CD4-positive, alpha-beta T cell (primary cell): ENCODE results near the gene SNTB2. TPM values are rescaled to one million over a fixed set of nuclear protein-coding genes. Genes with fewer than 3 reads are reported as not detected.

Experiments
- ATAC-seq: fragments of 200-7000 bp; cut with Tn5 transposase; one replicate; pipeline ENCODE4 v1.10.0; 2022; ENCODE audit warnings: mild to moderate bottlenecking; ENCODE audit not compliant: poor library complexity
- CTCF ChIA-PET: fragments of 350-600 bp; sonication (Branson Sonifier 250); formaldehyde crosslinking; loops from one replicate; lab custom pipeline; 2021; ENCODE audit warnings: antibody characterized with exemption, inconsistent platforms; lab: Charles Lee
- POLR2A ChIA-PET: fragments of 350-600 bp; sonication (Branson Sonifier 250); formaldehyde crosslinking; loops from one replicate; lab custom pipeline; 2021; ENCODE audit warnings: antibody characterized with exemption, inconsistent platforms; lab: Charles Lee
- DNase-seq, 14 experiments: peaks; one replicate each; pipeline ENCODE4 v3.0.0-alpha.2; 2013 to 2020; ENCODE audit warnings: mixed read lengths in 2 of 14
- H3K27ac ChIP-seq, 2 donors: one replicate each; pipeline versions ENCODE4 v1.5.1 to v1.7.0; 2013; ENCODE audit warnings: low read length in 2 of 2, low read depth in 1 of 2, mild to moderate bottlenecking in 1 of 2
- H3K27me3 ChIP-seq, 2 experiments: 1 replicate in 1 of 2; 2 replicates in 1 of 2; pipeline versions ENCODE4 v1.6.1 to v1.7.0; 2013; ENCODE audit warnings: low read length in 2 of 2, control low read depth in 1 of 2, mild to moderate bottlenecking in 1 of 2, moderate library complexity in 1 of 2; ENCODE audit not compliant: insufficient read depth in 2 of 2, control insufficient read depth in 1 of 2
- H3K36me3 ChIP-seq: one replicate; pipeline ENCODE4 v1.6.1; 2013; ENCODE audit warnings: low read length, control low read depth; ENCODE audit not compliant: insufficient read depth
- H3K4me1 ChIP-seq: one replicate; pipeline ENCODE4 v1.6.1; 2013; ENCODE audit warnings: low read length, control low read depth; ENCODE audit not compliant: insufficient read depth
- H3K4me3 ChIP-seq: one replicate; pipeline ENCODE4 v1.5.1; 2013; ENCODE audit warnings: mild to moderate bottlenecking, low read length, moderate library complexity
- H3K9me3 ChIP-seq, 2 experiments: 1 replicate in 1 of 2; 2 replicates in 1 of 2; pipeline versions ENCODE4 v1.6.1 to v1.7.0; 2013; ENCODE audit warnings: low read length in 2 of 2, mild to moderate bottlenecking in 2 of 2, control low read depth in 1 of 2, moderate library complexity in 1 of 2; ENCODE audit not compliant: control insufficient read depth in 1 of 2, insufficient read depth in 1 of 2
- H3K27ac Mint-ChIP-seq: one replicate; pipeline ENCODE4 v1.8.0; 2020; ENCODE audit warnings: mixed read lengths
- H3K27me3 Mint-ChIP-seq: one replicate; pipeline ENCODE4 v1.8.0; 2021; ENCODE audit warnings: mixed read lengths
- H3K36me3 Mint-ChIP-seq: one replicate; pipeline ENCODE4 v1.8.0; 2021; ENCODE audit warnings: low read depth, mixed read lengths
- H3K4me1 Mint-ChIP-seq: one replicate; pipeline ENCODE4 v1.8.0; 2021; ENCODE audit warnings: low read depth, mixed read lengths
- H3K4me3 Mint-ChIP-seq: one replicate; pipeline ENCODE4 v1.8.0; 2020; ENCODE audit warnings: mild to moderate bottlenecking, mixed read lengths
- H3K9me3 Mint-ChIP-seq: one replicate; pipeline ENCODE4 v1.8.0; 2020; ENCODE audit warnings: mixed read lengths
- CTCF ChIP-seq: fragments of 200-600 bp; IDR thresholded peaks from one replicate; pipeline ENCODE4 v1.8.0; 2022; ENCODE audit warnings: antibody characterized with exemption, mild to moderate bottlenecking
- intact Hi-C, 2 experiments: fragments of 100-400 bp; cut with DNase I in 1 of 2; cut with micrococcal nuclease in 1 of 2; formaldehyde crosslinking; loops; one replicate each; pipeline versions ENCODE4 v1.15.1 to v1.9.0; 2023 to 2025; cut with DNase I, micrococcal nuclease
- total RNA-seq, 174 experiments: library from RNA in 2 of 174; stranded (reverse) in 2 of 174; gene quantifications; one replicate each; pipeline ENCODE4 v1.2.3 and lab custom pipeline; 2021 to 2026

Gene SNTB2
- total RNA-seq, 2 experiments from 2014 or later = 10.1 to 11.4 TPM

- H3K27me3 Mint-ChIP-seq = no peaks in the 10 kb centered on the region
- no peak overlapping the region for H3K27ac ChIP-seq
- ChIA-PET POLR2A (no interaction called here), CTCF (no interaction called here)
- intact Hi-C loops = no loop called here
- no peak overlapping the region for H3K27ac Mint-ChIP-seq
- no peaks in the 10 kb centered on the region for H3K9me3 ChIP-seq
- no peaks in the 10 kb centered on the region for H3K27me3 ChIP-seq
- no peak for DNase-seq
- H3K9me3 Mint-ChIP-seq = no peaks in the 10 kb centered on the region
- no peak overlapping the region for H3K4me3 ChIP-seq
- no peak for TF ChIP-seq CTCF
- H3K36me3 Mint-ChIP-seq = peaks cover 81% of the 10 kb centered on the region
- H3K4me1 Mint-ChIP-seq = peaks cover 1% of the 10 kb centered on the region
- H3K4me1 ChIP-seq = peaks cover 1% of the 10 kb centered on the region
- no peak overlapping the region for H3K4me3 Mint-ChIP-seq
- peaks cover 92% of the 10 kb centered on the region for H3K36me3 ChIP-seq
- ATAC-seq = no peak
Measured at GRCh38 chr16:69320740-69321073, 133.7 kb downstream of the SNTB2 start.

GRCh38 chr16:69321080-69321479, 134.1 kb downstream of the SNTB2 start:
- Mint-ChIP-seq H3K27ac (no peak overlapping the region), H3K36me3 (peaks cover 81% of the 10 kb centered on the region), H3K27me3 (no peaks in the 10 kb centered on the region), H3K9me3 (no peaks in the 10 kb centered on the region), H3K4me3 (no peak overlapping the region), H3K4me1 (peaks cover 5% of the 10 kb centered on the region)
- DNase-seq (no peak), ATAC-seq (no peak)
- no peaks in the 10 kb centered on the region for H3K27me3 ChIP-seq
- H3K9me3 ChIP-seq = no peaks in the 10 kb centered on the region
- POLR2A ChIA-PET = no interaction called here
- no peak overlapping the region for H3K27ac ChIP-seq
- no peak overlapping the region for H3K4me3 ChIP-seq
- H3K36me3 ChIP-seq = peaks cover 92% of the 10 kb centered on the region
- TF ChIP-seq CTCF = no peak
- CTCF ChIA-PET = no interaction called here
- H3K4me1 ChIP-seq = peaks cover 5% of the 10 kb centered on the region
- intact Hi-C loops = no loop called here

GRCh38 chr16:69322343-69322742, 135.4 kb downstream of the SNTB2 start:
- CTCF ChIA-PET = no interaction called here
- peaks cover 18% of the 10 kb centered on the region for H3K4me1 Mint-ChIP-seq
- ATAC-seq (no peak), DNase-seq (no peak)
- H3K4me3 ChIP-seq = no peak overlapping the region
- H3K27ac ChIP-seq = no peak overlapping the region
- no peaks in the 10 kb centered on the region for H3K27me3 ChIP-seq
- peaks cover 81% of the 10 kb centered on the region for H3K36me3 Mint-ChIP-seq
- POLR2A ChIA-PET = no interaction called here
- intact Hi-C loops = no loop called here
- H3K36me3 ChIP-seq = peaks cover 88% of the 10 kb centered on the region
- TF ChIP-seq CTCF = no peak
- peaks cover 16% of the 10 kb centered on the region for H3K4me1 ChIP-seq
- H3K9me3 Mint-ChIP-seq = no peaks in the 10 kb centered on the region
- H3K4me3 Mint-ChIP-seq = no peak overlapping the region
- no peaks in the 10 kb centered on the region for H3K27me3 Mint-ChIP-seq
- H3K27ac Mint-ChIP-seq = no peak overlapping the region
- no peaks in the 10 kb centered on the region for H3K9me3 ChIP-seq
